Neural cell (in vitro differentiated cells): Measurements from ENCODE around the gene ACBD3. TPM values are rescaled to one million over a fixed set of nuclear protein-coding genes. Genes with fewer than 3 reads are reported as not detected.

ENCODE experiments used
- H2AFZ ChIP-seq: fragments of 200-600, 300-800 bp; sonication (generic), shearing (Covaris generic); 2 replicates; pipeline ENCODE4 v1.6.0; 2014; ENCODE audit warnings: low read depth, mild to moderate bottlenecking, antibody characterized with exemption, low read length, moderate library complexity
- H3F3A ChIP-seq: fragments of 200-600 bp; shearing (Covaris generic); 2 replicates; pipeline ENCODE4 v1.6.1; 2016; ENCODE audit warnings: mild to moderate bottlenecking, moderate library complexity, mixed read lengths, antibody characterized with exemption, low read length; ENCODE audit not compliant: insufficient read depth, poor library complexity, severe bottlenecking
- H3K27ac ChIP-seq: fragments of 200-600, 300-800 bp; sonication (generic), shearing (Covaris generic); 2 replicates; pipeline ENCODE4 v1.5.1; 2014; ENCODE audit warnings: mild to moderate bottlenecking, low read length, moderate library complexity
- H3K27me3 ChIP-seq: fragments of 300-800, 200-600 bp; sonication (generic), shearing (Covaris generic); 2 replicates; pipeline ENCODE4 v1.6.0; 2014; ENCODE audit warnings: mild to moderate bottlenecking, low read depth, low read length, moderate library complexity; ENCODE audit not compliant: insufficient read depth
- H3K36me3 ChIP-seq: fragments of 300-800, 200-600 bp; sonication (generic), shearing (Covaris generic); 2 replicates; pipeline ENCODE4 v1.5.1; 2014; ENCODE audit warnings: mild to moderate bottlenecking, antibody characterized with exemption, low read length, moderate library complexity; ENCODE audit not compliant: insufficient read depth
- H3K4me2 ChIP-seq: fragments of 300-800, 200-600 bp; sonication (generic), shearing (Covaris generic); 2 replicates; pipeline ENCODE4 v1.6.0; 2014; ENCODE audit warnings: mild to moderate bottlenecking, low read length
- H3K4me3 ChIP-seq: fragments of 300-800, 200-600 bp; sonication (generic), shearing (Covaris generic); 2 replicates; pipeline ENCODE4 v1.5.1; 2014; ENCODE audit warnings: mild to moderate bottlenecking, low read length, moderate library complexity
- H3K79me2 ChIP-seq: fragments of 200-600 bp; shearing (Covaris generic); replicated peaks from 2 replicates; pipeline ENCODE4 v1.6.0; 2014; ENCODE audit warnings: mild to moderate bottlenecking, low read length, moderate library complexity; ENCODE audit not compliant: insufficient read depth
- H3K9ac ChIP-seq: fragments of 300-800, 200-600 bp; sonication (generic), shearing (Covaris generic); 2 replicates; pipeline ENCODE4 v1.6.1; 2016; ENCODE audit warnings: mild to moderate bottlenecking, low read length, mixed read lengths
- H3K9me2 ChIP-seq: fragments of 200-600 bp; shearing (Covaris generic); 2 replicates; pipeline ENCODE4 v1.6.1; 2016; ENCODE audit warnings: mild to moderate bottlenecking, low read length, mixed read lengths; ENCODE audit not compliant: insufficient read depth
- H3K9me3 ChIP-seq: fragments of 200-600, 300-800 bp; sonication (generic), shearing (Covaris generic); 2 replicates; pipeline ENCODE4 v1.6.1; 2016; ENCODE audit warnings: mild to moderate bottlenecking, mixed run types, low read length, moderate library complexity, mixed read lengths
- H4K20me1 ChIP-seq: fragments of 200-600 bp; shearing (Covaris generic); 2 replicates; pipeline ENCODE4 v1.6.1; 2016; ENCODE audit warnings: mild to moderate bottlenecking, mixed run types; ENCODE audit not compliant: insufficient read depth
- EP300 ChIP-seq: fragments of 450-650 bp; conservative IDR thresholded peaks from 2 replicates; pipeline ENCODE4 v1.6.1; 2014; ENCODE audit warnings: antibody characterized with exemption, mild to moderate bottlenecking, moderate library complexity; ENCODE audit not compliant: poor library complexity, severe bottlenecking
- EZH2 ChIP-seq: fragments of 200-600, 300-800 bp; shearing (Covaris generic), sonication (generic); IDR thresholded peaks from 2 replicates; pipeline ENCODE4 v1.6.1; 2014; ENCODE audit warnings: antibody characterized with exemption, low read length, borderline replicate concordance, mild to moderate bottlenecking; ENCODE audit not compliant: insufficient read depth, poor library complexity, severe bottlenecking
- MXI1 ChIP-seq: fragments of 450-650 bp; conservative IDR thresholded peaks from 2 replicates; pipeline ENCODE4 v1.6.1; 2014; ENCODE audit warnings: antibody characterized with exemption, mild to moderate bottlenecking; ENCODE audit not compliant: poor library complexity, severe bottlenecking
- POLR2AphosphoS5 ChIP-seq: IDR thresholded peaks from 2 replicates; pipeline ENCODE4 v1.6.1; 2012
- RAD21 ChIP-seq: fragments of 450-650 bp; conservative IDR thresholded peaks from 2 replicates; pipeline ENCODE4 v1.6.1; 2014; ENCODE audit warnings: antibody characterized with exemption, mild to moderate bottlenecking, moderate library complexity
- SMC3 ChIP-seq: fragments of 450-650 bp; conservative IDR thresholded peaks from 2 replicates; pipeline ENCODE4 v1.6.1; 2014; ENCODE audit warnings: antibody characterized with exemption, mild to moderate bottlenecking, moderate library complexity; ENCODE audit not compliant: poor library complexity
- TAF1 ChIP-seq: IDR thresholded peaks from 2 replicates; pipeline ENCODE4 v1.6.1; 2012; ENCODE audit warnings: low read depth
- polyA plus RNA-seq: library from polyadenylated mRNA; depleted of rRNA; stranded (reverse); fragments of >200 nt; gene quantifications from 2 replicates; pipeline ENCODE4 v1.2.3, GENCODE V29; 2014
- TF ChIP-seq, protein P1 (sequence below): fragments of 450-650 bp; IDR thresholded peaks from 2 replicates; pipeline ENCODE4 v1.5.1; 2014; ENCODE audit warnings: antibody characterized with exemption, mild to moderate bottlenecking, moderate library complexity; ENCODE audit not compliant: poor library complexity, severe bottlenecking
- TF ChIP-seq, protein P2 (sequence below): IDR thresholded peaks from 2 replicates; pipeline ENCODE4 v1.6.1; 2012; ENCODE audit warnings: borderline replicate concordance

ACBD3 gene
- polyA plus RNA-seq, 1 donor from 2014 or later, result 30.8 TPM

DNA sequence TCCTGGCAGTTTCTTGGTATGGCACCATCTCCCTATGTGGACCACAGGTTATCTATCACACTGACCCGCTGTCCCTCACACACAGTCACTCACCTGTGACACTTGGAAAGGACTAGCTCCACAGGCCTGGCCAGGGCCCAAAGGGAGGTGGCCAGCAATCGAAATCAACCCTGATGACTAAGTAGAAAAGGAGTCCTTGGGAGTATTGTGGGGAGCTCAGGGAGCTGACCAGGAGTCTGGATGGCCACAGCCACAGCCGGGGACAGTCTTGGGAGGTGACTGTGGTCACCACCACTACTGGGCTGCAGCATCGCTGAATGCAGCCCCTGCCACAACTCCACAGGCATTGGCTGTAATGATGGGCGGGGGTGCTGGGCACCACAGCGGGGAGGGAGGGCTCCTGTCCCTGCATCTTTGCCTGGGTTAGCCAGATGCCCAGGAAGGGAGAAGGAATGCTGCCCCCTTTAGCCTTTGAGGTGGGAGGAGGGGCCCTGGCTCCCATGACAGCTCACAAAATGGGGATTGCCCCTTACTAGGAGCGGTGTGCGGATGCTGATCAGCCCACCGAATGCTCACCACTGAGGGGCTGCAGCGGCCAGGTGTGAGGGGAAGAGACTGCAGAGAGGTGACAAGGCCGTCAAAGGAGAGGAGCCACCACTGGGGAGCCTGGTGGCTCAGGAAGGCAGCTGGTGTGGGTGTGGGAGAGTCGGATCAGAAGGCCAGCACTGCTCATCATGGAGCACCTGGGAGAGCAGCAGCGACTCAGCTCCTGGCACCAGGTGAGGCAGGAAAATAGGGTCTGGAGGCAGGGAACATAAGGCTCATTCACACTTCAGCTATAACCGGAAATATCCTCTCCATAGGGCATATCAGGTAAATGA lies 62.7 kb downstream of the ACBD3 start:
- Histone ChIP-seq H3F3A (no peaks in the 10 kb centered on the region), H3K27ac (no peak overlapping the region), H3K79me2 (no peaks in the 10 kb centered on the region), H3K4me3 (no peak overlapping the region), H3K9ac (no peak overlapping the region), H3K4me2 (no peak overlapping the region), H3K27me3 (peaks cover 3% of the 10 kb centered on the region), H3K36me3 (no peaks in the 10 kb centered on the region), H2AFZ (no peak overlapping the region), H4K20me1 (no peaks in the 10 kb centered on the region), H3K9me2 (no peaks in the 10 kb centered on the region), H3K9me3 (no peaks in the 10 kb centered on the region)
- no peak for TF ChIP-seq EZH2

DNA sequence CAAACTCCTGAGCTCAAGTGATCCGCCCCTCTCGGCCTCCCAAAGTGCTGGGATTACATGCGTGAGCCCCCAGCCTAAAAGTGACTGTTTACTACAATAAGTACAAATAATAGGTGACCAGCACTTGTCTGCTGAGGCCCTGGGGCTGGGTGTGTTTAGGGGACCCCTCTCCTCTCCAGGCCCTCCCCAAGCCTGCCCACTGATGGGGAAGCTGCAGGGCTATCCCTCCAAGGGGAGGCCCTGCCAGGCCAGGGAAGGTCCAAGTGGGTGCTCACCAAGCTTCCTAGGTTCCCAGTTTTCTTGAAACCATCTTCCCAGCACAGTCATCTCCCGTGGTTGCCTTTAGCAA lies 63.4 kb downstream of the ACBD3 start:
- H3K36me3 ChIP-seq, result no peaks in the 10 kb centered on the region
- no peaks in the 10 kb centered on the region for H3K9me3 ChIP-seq
- peaks cover 3% of the 10 kb centered on the region for H3K27me3 ChIP-seq
- H4K20me1 ChIP-seq, result no peaks in the 10 kb centered on the region
- H3K4me3 ChIP-seq, result no peak overlapping the region
- H3K79me2 ChIP-seq, result no peaks in the 10 kb centered on the region
- no peak overlapping the region for H2AFZ ChIP-seq
- no peak overlapping the region for H3K9ac ChIP-seq
- TF ChIP-seq SMC3, result no peak
- H3K4me2 ChIP-seq, result no peak overlapping the region
- H3K27ac ChIP-seq, result no peak overlapping the region
- H3K9me2 ChIP-seq, result no peaks in the 10 kb centered on the region
- H3F3A ChIP-seq, result no peaks in the 10 kb centered on the region

DNA sequence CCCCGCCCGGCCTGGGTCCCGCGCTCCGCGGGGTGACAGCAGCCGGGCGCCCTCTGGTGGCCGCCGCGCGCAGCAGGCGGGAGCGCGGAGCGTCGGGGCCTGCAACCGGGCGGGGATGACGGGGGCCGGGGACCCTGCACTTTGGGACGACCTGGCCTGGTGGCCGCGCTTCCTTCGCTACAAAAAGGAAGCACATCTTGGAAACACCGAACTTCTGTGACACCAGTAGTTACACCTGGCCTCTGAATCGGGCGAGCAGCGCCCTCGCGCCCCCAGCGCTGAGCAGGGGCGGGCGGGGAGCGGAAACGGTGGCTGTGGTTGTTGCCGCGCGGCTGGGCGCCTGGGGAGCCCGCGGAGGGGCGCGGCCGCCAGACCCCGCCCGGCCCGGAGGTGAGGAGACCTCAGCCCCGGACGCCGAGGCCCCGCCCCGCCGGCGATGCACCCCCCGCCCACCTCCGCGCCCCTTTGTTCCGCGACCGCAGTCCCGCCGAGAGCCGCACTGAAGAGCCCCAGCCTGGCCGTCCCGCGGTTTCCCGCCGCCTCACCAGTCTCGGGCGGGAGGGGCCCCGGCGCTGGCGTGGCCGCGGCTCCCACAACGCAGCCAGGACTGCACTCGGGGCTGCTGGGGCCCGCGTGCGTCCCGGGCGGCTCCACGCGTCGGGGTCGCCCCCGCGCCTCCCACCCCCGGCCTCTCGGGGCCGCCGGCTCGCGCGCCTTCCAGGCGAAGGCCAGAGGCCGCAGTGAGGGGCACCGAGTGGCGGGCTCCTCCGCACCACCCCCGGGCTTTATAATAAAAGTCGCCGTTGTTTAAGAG lies 64.7 kb downstream of the ACBD3 start:
- H2AFZ ChIP-seq, result peak overlapping the region; percentile 21
- peak overlapping the region; percentile 42 for H3K27ac ChIP-seq
- H3K27me3 ChIP-seq, result peaks cover 3% of the 10 kb centered on the region
- H3K36me3 ChIP-seq, result no peaks in the 10 kb centered on the region
- no peaks in the 10 kb centered on the region for H3F3A ChIP-seq
- TF ChIP-seq TAF1, result no peak
- peak; percentile 48 for TF ChIP-seq POLR2AphosphoS5
- TF ChIP-seq EP300, result no peak
- TF ChIP-seq, protein P1, sequence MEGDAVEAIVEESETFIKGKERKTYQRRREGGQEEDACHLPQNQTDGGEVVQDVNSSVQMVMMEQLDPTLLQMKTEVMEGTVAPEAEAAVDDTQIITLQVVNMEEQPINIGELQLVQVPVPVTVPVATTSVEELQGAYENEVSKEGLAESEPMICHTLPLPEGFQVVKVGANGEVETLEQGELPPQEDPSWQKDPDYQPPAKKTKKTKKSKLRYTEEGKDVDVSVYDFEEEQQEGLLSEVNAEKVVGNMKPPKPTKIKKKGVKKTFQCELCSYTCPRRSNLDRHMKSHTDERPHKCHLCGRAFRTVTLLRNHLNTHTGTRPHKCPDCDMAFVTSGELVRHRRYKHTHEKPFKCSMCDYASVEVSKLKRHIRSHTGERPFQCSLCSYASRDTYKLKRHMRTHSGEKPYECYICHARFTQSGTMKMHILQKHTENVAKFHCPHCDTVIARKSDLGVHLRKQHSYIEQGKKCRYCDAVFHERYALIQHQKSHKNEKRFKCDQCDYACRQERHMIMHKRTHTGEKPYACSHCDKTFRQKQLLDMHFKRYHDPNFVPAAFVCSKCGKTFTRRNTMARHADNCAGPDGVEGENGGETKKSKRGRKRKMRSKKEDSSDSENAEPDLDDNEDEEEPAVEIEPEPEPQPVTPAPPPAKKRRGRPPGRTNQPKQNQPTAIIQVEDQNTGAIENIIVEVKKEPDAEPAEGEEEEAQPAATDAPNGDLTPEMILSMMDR, result peak; percentile 92
- TF ChIP-seq SMC3, result peak; percentile 84
- peak; percentile 11 for TF ChIP-seq MXI1
- peak; percentile 71 for TF ChIP-seq RAD21
- TF ChIP-seq EZH2, result no peak
- TF ChIP-seq, protein P2, sequence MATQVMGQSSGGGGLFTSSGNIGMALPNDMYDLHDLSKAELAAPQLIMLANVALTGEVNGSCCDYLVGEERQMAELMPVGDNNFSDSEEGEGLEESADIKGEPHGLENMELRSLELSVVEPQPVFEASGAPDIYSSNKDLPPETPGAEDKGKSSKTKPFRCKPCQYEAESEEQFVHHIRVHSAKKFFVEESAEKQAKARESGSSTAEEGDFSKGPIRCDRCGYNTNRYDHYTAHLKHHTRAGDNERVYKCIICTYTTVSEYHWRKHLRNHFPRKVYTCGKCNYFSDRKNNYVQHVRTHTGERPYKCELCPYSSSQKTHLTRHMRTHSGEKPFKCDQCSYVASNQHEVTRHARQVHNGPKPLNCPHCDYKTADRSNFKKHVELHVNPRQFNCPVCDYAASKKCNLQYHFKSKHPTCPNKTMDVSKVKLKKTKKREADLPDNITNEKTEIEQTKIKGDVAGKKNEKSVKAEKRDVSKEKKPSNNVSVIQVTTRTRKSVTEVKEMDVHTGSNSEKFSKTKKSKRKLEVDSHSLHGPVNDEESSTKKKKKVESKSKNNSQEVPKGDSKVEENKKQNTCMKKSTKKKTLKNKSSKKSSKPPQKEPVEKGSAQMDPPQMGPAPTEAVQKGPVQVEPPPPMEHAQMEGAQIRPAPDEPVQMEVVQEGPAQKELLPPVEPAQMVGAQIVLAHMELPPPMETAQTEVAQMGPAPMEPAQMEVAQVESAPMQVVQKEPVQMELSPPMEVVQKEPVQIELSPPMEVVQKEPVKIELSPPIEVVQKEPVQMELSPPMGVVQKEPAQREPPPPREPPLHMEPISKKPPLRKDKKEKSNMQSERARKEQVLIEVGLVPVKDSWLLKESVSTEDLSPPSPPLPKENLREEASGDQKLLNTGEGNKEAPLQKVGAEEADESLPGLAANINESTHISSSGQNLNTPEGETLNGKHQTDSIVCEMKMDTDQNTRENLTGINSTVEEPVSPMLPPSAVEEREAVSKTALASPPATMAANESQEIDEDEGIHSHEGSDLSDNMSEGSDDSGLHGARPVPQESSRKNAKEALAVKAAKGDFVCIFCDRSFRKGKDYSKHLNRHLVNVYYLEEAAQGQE, result no peak
- no peaks in the 10 kb centered on the region for H3K9me2 ChIP-seq
- H3K4me3 ChIP-seq, result peak overlapping the region; percentile 69
- peak overlapping the region; percentile 75 for H3K9ac ChIP-seq
- no peaks in the 10 kb centered on the region for H3K79me2 ChIP-seq
- no peaks in the 10 kb centered on the region for H3K9me3 ChIP-seq
- H4K20me1 ChIP-seq, result no peaks in the 10 kb centered on the region
- no peak overlapping the region for H3K4me2 ChIP-seq
